Calu3 (cell line): ENCODE results near the gene CENPN. TPM values are rescaled to one million over a fixed set of nuclear protein-coding genes. Genes with fewer than 3 reads are reported as not detected.

Source experiments
- BruUV-seq: library from RNA; stranded (reverse); fragments of 400-500 nt; replicated peaks from 2 replicates; lab custom pipeline; 2021; lab: Mats Ljungman, UMichigan
- CTCF ChIA-PET: fragments of 300-600 bp; sonication (Branson Sonifier 250); formaldehyde crosslinking; loops from one replicate; lab custom pipeline; 2022; ENCODE audit warnings: antibody characterized with exemption; lab: Charles Lee
- DNase-seq: peaks from one replicate; pipeline ENCODE4 v3.0.0; 2022
- H3K27ac Mint-ChIP-seq: one replicate; pipeline ENCODE4 v1.8.0; 2022; ENCODE audit warnings: mixed read lengths; ENCODE audit not compliant: unreplicated experiment
- H3K27me3 Mint-ChIP-seq: one replicate; pipeline ENCODE4 v1.8.0; 2022; ENCODE audit warnings: mixed read lengths; ENCODE audit not compliant: unreplicated experiment
- H3K36me3 Mint-ChIP-seq: one replicate; pipeline ENCODE4 v1.8.0; 2022; ENCODE audit warnings: mild to moderate bottlenecking, moderate library complexity, mixed read lengths; ENCODE audit not compliant: insufficient read depth, unreplicated experiment
- H3K4me1 Mint-ChIP-seq: one replicate; pipeline ENCODE4 v1.8.0; 2022; ENCODE audit warnings: mild to moderate bottlenecking, low read depth, mixed read lengths; ENCODE audit not compliant: unreplicated experiment
- H3K4me3 Mint-ChIP-seq: one replicate; pipeline ENCODE4 v1.8.0; 2022; ENCODE audit warnings: mild to moderate bottlenecking, low read depth, moderate library complexity, mixed read lengths; ENCODE audit not compliant: unreplicated experiment
- H3K9me3 Mint-ChIP-seq: one replicate; pipeline ENCODE4 v1.8.0; 2022; ENCODE audit warnings: low read depth, mixed read lengths; ENCODE audit not compliant: unreplicated experiment
- CTCF ChIP-seq: fragments of 200-600 bp; IDR thresholded peaks from one replicate; pipeline ENCODE4 v1.8.0; 2022; ENCODE audit warnings: antibody characterized with exemption; ENCODE audit not compliant: unreplicated experiment
- intact Hi-C: fragments of 100-400 bp; cut with micrococcal nuclease; formaldehyde crosslinking; loops from one replicate; pipeline ENCODE4 v1.10.0; 2022; ENCODE audit not compliant: unreplicated experiment
- total RNA-seq: library from RNA; stranded (reverse); gene quantifications from 2 replicates; pipeline ENCODE4 v1.2.3, GENCODE V29; 2022

Gene CENPN
- total RNA-seq, 1 experiment from 2014 or later, result 81.5 TPM

GRCh38 chr16:81076566-81077075 is 69.6 kb downstream of the CENPN start:
- peak; percentile 94 for DNase-seq
- peaks cover 10% of the 10 kb centered on the region for H3K36me3 Mint-ChIP-seq
- H3K4me1 Mint-ChIP-seq, result peaks cover 6% of the 10 kb centered on the region
- intact Hi-C loops, result loop anchor here (5.0 kb wide), 1 partner anchor 66 kb away; no protein-coding TSS in a partner anchor
- H3K27ac Mint-ChIP-seq, result no peak overlapping the region
- BruUV-seq, result no TSS peak
- CTCF ChIA-PET, result interaction anchor here (0.7 to 1.2 kb wide), 4 partner anchors 41 to 162 kb away, joined by 3 to 9 read pairs (median 3); partner anchors contain the start of genes ATMIN and BCO1
- H3K4me3 Mint-ChIP-seq, result no peak overlapping the region
- no peak for TF ChIP-seq CTCF
- no peaks in the 10 kb centered on the region for H3K27me3 Mint-ChIP-seq
- no peaks in the 10 kb centered on the region for H3K9me3 Mint-ChIP-seq

- peak; percentile 99 for DNase-seq
- H3K4me3 Mint-ChIP-seq, result no peak within 1 kb of the TSS
- CTCF ChIA-PET, result interaction anchor here (0.5 to 1.2 kb wide), 5 partner anchors 14 to 161 kb away, joined by 3 to 9 read pairs (median 3); partner anchors contain the start of genes ATMIN and BCO1
- no peaks in the 10 kb centered on the region for H3K4me1 Mint-ChIP-seq
- no peak within 1 kb of the TSS for H3K27ac Mint-ChIP-seq
- intact Hi-C loops, result loop anchor here (5.0 kb wide), 1 partner anchor 65 kb away; no protein-coding TSS in a partner anchor
- H3K36me3 Mint-ChIP-seq, result peaks cover 14% of the 10 kb centered on the region
- TSS peak; percentile 94 for BruUV-seq
- H3K9me3 Mint-ChIP-seq, result no peaks in the 10 kb centered on the region
- TF ChIP-seq CTCF, result no peak
- no peaks in the 10 kb centered on the region for H3K27me3 Mint-ChIP-seq
These were observed 70.3 kb downstream of the CENPN start, which contains the start of gene C16orf46 for GRCh38 chr16:81077076-81077940. Gene C16orf46, minus strand, starts transcription at chr16:81077238. Its CDS starts 13,283 bp downstream, at chr16:81063955.

DNA sequence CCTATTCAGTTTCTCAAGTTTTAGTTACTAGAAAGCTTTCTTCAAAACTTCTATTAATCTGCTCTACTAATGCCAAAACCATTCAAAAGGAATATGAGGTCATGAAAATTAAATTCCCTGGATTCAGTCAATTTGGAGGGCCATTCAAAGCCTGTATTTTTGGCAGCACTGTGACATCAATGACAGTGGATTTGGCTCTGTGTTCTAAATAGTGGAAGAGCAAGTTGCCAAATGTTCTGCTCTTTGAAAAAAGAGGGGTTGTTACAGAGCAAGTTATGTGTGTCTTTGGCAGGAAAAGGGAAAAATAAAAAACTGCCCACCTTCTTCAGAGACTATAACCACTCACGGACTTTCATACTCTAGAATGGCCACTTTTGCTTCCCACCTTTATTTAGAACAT is 73.2 kb downstream of the CENPN start:
- BruUV-seq, result no TSS peak
- Mint-ChIP-seq H3K9me3 (no peaks in the 10 kb centered on the region), H3K27me3 (no peaks in the 10 kb centered on the region), H3K27ac (peak overlapping the region; percentile 17), H3K4me3 (no peak overlapping the region), H3K36me3 (peaks cover 28% of the 10 kb centered on the region), H3K4me1 (no peaks in the 10 kb centered on the region)
- CTCF ChIA-PET, result interaction anchor here (0.5 kb wide), 1 partner anchor 89 kb away, joined by 3 read pairs; no protein-coding TSS in a partner anchor
- no peak for TF ChIP-seq CTCF
- intact Hi-C loops, result no loop called here
- no peak for DNase-seq

DNA sequence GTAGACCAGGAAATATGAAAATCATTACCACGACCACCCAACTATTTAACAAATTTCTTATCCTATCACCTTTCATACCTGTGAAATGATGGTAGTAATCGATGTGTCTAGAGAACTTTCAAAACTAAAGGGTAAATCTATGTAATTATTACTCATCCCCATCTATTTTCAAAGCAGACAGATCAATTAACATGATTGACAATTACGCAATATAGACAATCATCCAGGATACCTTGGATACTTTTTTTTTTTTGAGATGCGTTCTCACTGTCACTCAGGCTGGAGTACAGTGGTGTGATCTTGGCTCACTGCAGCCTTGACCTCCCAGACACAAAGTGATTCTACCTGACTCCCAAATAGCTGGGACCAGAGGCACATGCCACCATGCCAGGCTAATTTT is 74.0 kb downstream of the CENPN start:
- Mint-ChIP-seq H3K4me3 (no peak overlapping the region), H3K27me3 (no peaks in the 10 kb centered on the region), H3K9me3 (no peaks in the 10 kb centered on the region), H3K27ac (no peak overlapping the region), H3K36me3 (peaks cover 29% of the 10 kb centered on the region), H3K4me1 (no peaks in the 10 kb centered on the region)
- no TSS peak for BruUV-seq
- CTCF ChIA-PET, result no interaction called here
- no peak for TF ChIP-seq CTCF
- intact Hi-C loops, result no loop called here
- no peak for DNase-seq

Other genes with a start within 250 kb of the CENPN start
- gene CDYL2, start 202.6 kb upstream of the CENPN start, total RNA-seq, result 1.0 and 1.4 TPM in 2 replicates
- gene CMC2, start 329 bp upstream of the CENPN start, total RNA-seq, result 111 and 123 TPM in 2 replicates
- gene ATMIN, start 28.6 kb downstream of the CENPN start, total RNA-seq, result 61.3 and 64.3 TPM in 2 replicates
- gene C16orf46, start 70.0 kb downstream of the CENPN start, total RNA-seq, result 2.2 TPM in 1 of 2 replicates, not detected in the other
- gene GCSH, start 89.2 kb downstream of the CENPN start, total RNA-seq, result 85.2 and 109 TPM in 2 replicates
- gene BCO1, start 231.5 kb downstream of the CENPN start, total RNA-seq, result 6.6 and 9.1 TPM in 2 replicates